HG03095 (cell line): ENCODE data around the gene ILKAP.
"Not testable (repeated sequence)": the region's sequence is repeated elsewhere in the genome, so short reads cannot be mapped to it uniquely, and the experiment has no call there.

Experiments used
- ATAC-seq: cut with Tn5 transposase; IDR thresholded peaks from one replicate; pipeline ENCODE4 v1.9.1; 2021; ENCODE audit warnings: moderate library complexity; ENCODE audit not compliant: unreplicated experiment

ILKAP gene

DNA sequence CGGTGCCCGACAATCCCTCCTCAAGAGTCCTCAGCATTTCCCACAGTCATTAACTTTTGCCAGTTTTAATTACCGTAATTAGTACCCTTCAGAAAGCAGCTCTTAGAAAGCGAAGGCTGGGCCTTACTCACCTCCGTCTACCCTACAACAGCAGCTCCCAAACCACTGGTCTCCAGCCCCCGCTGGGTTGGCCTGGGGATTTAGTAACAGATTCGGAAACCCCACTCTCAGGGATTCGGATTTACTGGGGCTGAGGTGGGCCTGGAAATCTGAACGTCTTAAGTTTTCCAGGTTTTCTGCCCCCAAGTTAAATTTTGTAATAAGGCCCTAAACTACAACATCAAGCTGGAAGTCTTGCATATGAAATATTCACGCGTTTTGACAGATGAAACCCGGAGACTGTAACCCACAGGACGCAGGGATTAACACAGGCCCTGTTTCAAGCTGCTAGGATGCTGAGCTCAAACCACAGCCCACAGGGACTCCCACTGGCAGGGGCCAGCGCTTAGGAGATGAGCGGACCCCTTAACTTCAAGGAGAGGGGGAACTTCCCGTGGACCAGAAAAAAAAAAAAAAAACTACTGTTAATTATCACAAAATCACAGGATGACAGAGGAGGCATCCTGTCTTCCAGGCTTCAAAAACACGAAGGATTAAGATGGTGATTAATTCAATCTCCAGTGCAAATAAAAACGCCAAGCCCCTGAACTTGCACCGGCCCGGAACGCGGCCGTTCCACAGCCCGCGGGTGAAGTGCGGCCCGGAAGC is 985 bp downstream of the ILKAP start:
- no peak for ATAC-seq

DNA sequence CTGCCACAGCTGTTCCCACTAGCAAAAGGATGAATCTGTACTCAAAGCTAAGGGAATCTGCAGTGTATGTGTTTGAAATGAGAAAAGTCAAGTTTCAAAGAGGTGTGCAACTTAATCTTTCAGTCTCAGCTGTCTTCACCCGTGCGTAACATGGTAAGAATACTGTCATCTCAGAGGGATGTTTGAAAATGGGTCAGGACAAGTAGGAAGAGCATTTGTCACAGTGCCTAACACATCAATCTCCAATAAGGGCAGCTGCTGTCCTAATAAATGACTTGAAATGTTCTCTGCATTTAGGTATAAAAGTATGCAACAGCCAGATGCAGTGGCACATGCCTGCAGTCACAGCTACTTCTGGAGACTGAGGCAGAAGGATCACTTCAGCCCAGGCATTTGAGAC is 13.1 kb downstream of the ILKAP start:
- ATAC-seq: no peak

DNA sequence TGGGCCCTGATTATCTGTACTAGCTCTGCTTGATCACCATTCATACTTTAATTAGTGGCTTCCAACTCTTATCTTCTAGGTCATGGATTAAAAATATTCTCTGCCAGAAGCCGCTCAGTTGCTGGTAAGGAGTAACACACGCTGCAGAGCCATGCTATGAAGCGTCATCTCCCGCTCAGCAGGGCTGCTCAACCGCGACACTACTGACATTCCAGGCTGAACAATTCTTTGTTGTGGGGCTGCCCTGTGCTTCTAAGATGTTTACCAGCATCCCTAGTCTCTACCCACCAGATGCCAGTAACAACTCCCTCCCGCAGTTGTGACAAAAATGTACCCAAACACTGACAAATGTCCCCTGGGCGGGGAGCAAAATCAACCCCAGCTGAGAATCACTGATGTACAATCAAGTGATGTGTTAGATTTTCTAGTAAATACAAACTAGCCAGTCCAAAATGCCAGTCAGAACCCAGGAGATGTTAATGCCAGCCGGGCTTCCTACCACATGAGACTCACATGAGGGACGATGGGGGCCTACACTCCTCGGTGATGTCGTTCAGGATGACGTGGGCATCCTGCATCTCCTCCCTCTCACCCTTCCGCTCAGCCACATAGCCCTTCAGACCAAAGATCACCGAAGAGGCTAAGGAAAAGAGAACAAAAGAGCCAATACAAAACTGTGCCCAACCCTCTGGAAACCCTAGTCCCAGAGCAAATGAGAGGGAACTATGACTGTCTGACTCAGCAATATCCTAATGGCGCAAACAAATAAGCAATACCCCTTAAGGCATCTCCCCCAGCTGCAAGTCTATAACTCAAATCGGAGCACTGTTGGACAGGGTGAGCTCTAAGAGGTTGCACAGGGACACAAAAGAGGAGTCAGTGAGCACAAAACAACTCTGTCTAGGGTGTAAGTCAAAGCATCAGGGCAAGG is 15.6 kb downstream of the ILKAP start:
- ATAC-seq: no peak

DNA sequence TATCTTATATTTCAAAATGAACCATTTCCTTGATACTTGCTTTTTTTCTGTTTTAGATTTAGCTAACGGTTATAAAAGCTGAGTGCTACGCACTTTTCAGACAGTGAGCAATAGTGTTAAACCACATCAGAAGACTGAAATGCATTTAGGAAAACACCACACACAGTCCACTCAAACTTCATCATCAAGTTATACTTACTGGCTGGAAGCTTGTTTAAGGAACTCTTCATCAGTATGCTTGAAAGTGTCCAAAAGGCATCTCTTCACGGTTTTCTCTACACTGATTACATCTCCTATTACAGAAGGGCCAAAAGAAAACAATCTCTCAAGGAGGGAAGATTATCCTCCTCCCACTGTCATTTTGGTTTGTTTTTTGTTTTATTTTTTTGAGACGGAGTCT is 19.7 kb downstream of the ILKAP start:
- ATAC-seq: no peak

DNA sequence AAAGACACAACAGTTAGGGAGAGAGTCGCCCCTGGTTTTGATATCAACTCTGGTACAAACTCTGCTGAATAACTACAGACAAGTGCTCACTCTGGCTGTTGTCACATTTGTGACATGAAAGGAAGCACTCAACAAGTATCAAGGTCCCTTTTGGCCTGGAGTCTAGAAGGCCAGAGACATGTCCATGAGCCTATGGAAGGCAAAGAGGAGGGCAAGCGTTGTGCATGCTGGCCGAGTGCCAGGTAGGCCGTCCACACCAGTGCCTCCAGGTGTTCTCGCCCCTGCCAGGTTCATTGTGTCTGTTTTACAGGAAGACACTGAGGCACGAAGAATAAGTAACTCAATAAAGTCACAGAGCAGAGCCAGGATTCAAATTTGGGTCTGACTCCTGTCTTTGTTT is 21.1 kb downstream of the ILKAP start:
- no peak for ATAC-seq

DNA sequence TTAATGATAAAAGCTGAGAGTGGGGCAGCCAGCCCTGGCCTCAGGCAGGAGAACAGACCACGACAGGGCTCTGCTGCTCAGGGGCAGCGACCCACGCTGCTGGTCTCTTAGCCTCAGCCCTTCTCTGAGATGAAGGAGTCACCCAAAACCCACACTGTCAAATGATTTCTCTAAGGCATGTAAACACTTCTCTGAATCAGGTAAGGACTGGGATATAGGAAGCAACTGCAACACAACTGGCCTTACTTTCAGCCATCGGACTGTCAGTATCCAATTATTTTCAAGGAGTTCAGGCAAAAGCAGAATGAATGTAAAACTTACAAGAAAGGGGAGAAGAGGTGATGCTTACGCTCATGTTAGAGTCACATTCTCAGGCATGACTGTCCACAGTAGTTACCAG is 22.9 kb downstream of the ILKAP start:
- ATAC-seq: no peak

DNA sequence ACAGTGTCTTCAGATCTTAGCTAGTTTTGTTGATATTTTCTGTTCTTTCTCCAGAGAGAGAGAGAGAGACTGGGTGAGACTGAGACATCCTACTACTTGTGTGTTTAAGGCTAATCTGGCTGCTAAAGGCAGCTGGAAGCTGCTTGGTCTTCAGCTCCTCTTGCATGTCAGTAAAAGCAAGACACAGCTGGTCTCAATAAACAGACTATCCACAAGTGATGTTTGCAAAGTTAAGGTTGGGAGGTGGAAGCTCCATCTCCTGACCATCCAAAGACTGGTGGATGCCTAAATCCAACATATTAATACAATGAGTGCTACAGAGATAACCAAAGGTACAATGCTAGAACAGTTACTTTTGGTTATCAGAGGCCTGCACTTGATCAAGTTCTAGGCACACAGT is 26.9 kb downstream of the ILKAP start:
- ATAC-seq: no peak

DNA sequence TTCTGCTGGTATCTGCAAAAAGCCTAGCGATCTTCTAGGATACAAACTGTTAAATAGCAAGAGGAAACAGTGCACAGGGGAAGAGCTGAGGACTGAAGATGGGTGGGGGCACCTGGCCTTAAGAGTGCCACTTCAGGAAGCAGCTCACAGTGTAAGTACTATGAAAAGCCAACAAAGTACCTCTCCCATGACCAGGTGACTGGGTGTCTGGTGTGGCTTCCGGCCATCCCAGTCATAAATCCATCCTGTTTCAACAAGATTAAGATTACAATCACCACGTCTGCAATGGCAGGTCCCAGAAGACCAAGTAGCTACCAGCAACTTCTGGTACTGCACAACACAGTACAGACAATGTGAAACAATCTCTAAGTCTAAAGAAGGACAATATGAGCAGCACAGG is 28.8 kb downstream of the ILKAP start:
- no peak for ATAC-seq

DNA sequence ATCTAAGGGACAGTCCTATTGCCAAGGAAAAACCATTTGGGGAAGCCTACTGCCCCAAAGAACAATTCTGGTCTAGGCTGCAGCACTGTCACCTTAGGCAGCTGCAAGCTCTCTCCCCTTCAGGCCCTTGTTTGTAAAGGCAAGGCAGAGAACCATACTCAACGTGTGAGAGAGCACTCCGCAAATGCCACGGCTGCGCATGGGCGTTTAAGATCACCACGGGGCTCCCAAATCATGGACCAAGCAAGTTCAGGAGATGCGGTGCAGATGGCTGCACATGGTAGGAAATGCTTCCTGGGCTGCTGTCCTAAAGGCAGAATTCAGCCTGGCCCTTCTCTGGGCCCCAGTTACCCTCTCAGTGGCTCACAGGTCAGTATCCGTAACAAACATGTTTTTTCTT is 29.2 kb downstream of the ILKAP start:
- ATAC-seq: no peak

DNA sequence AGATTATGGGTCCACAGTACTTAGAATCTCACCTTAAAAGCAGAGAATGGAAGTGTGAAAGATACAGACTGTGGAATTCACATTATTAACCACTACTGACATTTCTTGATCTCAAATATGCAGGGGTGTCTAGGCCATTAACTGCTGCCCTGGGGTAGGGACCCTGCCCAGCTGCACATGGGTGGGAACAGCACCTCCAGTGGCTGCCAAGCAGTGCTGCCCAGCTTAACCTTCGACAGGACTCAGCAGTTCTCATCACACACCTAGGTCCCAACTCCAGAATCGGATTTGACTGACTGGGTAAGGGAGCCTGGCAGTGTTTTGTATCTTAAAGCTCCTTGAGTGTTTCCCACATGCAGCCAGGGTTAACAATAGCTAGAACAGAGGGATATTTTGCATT is 29.8 kb downstream of the ILKAP start:
- ATAC-seq: no peak

DNA sequence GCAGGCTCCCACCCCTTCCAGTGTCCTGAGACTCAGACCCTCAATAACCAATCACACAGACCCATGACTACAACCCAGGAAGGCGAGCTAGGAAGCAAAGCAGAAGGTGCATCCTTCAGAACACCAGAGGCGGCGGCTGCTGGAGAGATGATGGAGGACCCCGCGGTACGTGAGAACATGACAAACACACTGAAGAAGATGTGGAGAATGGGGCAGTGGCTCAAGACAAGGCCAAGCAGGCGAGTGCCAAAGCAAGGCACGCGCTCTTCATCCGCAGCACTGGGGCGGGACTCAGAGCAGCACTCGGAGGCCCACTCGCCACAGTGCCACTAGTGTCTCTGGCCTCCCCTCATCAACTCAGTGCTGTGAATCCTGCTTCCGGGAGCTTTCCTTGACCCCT is 31.1 kb downstream of the ILKAP start:
- no peak for ATAC-seq

DNA sequence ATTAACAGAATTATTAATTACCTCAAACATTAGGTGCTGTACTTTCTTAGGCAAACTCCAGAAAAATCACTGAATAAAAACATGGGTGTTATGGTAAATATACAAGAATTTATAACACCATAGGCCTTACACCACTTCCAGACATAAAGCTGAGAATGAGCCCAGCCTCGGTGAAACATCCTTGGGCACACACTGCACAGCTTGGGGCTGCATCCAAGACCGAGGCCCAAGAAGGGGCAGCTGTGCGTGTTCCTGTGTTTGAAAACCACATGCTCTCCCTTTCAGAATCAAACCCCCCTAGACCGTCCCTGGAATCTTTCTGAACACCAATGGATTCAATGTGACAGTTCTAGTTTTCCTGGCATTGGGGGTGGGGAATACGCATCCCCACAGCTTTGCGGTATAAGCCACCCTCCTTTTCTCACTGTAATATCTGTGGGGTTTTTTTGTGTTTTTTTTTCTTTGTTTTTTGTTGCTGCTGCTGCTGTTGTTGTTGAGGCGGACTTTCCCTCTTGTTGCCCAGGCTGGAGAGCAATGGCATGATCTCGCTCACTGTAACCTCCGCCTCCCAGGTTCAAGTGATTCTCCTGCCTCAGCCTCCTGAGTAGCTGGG is 31.8 kb downstream of the ILKAP start:
- ATAC-seq: no peak

DNA sequence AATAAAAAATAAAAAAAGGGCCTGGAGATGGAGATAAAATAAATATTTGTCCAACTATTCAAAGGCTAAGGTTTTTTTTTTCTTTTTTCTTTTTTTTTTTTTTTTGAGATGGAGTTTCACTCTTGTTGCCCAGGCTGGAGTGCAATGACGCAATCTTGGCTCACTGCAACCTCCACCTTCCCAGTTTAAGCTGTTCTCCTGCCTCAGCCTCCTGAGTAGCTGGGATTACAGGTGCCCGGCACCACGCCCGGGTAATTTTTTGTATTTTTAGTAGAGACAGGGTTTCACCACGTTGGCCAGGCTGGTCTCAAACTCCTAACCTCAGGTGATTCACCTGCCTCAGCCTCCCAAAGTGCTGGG is 32.4 kb downstream of the ILKAP start:
- not testable (repeated sequence) for ATAC-seq

DNA sequence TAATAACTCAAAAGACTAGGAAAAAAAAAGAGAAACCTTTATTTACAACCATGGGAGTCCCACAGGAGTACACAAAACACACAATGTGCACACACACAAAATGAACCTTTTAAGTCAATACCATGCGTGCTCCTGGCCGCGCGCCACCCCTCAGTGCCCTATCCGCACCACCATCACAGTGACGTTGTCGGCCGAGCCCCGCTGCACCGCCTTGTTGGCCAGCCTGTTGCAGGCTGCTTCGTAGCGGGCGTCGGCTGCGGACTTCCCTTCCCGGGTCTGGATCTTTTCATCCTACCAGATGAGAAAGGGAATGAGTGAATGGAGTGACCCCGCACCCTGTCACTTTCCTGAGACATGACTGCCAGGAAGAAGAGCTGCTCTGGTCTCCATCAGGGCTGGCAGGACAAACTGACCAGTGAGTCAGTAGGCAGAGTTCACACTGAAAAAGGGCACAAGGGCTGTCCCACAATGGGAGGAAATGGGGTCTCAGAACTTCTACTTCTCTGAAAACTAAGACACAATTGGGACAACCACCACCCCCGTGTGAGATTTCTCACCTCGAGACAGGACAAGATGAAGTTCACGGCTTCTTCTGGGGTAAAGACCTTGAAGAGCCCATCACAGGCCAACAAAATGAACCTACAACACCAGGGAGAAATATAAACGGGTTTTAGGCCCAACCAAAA is 33.0 kb downstream of the ILKAP start:
- no peak for ATAC-seq

DNA sequence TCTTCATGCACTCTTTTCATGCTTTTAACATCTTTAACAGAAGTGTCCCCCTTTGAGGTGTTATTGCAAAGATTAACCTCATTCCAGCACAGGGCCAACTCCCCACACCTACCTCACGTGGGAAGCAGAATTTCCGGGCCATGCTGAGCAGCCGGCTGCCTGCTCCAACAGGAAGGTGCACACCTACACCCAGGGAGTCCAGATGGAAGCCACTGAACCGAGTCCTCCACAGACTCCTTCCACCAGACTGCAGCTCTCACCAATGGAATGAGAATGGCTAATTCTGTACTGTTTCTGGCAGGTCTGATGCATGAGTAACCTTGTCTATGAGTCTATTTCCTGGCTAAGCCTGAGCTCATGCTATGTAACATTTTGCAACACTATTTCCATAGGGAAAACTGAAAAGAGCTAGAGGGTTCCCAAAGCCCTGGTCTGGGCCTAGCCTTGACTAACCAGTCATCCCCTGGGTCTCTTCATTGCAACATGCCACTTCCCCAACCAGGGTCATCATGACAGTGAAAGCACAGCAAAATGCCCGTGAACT is 33.7 kb downstream of the ILKAP start:
- no peak for ATAC-seq

DNA sequence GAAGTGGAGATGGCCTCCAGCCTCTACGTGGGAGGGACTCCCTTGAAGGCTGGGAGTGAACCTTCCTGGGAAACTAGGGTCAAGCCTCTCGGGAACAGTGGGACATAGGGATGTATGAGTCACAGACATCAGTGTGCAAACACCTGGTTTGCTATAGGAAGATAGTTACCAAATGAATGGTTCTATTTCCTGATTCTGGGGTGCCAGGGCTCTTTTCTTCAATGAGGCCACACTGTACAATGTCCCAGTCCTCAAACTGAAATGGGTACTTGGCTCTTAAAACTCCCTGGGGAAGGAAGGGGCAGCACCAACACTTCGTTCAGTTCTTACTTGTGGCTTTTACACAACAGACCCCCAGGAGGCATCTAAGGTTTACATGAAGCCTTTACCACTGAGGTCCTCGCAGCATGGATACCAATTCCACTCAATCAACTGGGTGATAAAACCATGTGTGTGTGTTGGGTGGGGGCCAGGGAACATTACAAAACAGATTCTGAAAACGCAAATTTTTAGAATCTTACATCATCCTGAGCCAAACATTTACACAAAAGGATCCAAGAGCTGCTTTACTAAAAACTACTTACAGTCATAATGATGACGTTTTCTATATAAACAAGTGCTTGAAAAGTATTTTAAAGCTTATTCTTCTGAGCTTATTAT is 34.3 kb downstream of the ILKAP start:
- no peak for ATAC-seq

DNA sequence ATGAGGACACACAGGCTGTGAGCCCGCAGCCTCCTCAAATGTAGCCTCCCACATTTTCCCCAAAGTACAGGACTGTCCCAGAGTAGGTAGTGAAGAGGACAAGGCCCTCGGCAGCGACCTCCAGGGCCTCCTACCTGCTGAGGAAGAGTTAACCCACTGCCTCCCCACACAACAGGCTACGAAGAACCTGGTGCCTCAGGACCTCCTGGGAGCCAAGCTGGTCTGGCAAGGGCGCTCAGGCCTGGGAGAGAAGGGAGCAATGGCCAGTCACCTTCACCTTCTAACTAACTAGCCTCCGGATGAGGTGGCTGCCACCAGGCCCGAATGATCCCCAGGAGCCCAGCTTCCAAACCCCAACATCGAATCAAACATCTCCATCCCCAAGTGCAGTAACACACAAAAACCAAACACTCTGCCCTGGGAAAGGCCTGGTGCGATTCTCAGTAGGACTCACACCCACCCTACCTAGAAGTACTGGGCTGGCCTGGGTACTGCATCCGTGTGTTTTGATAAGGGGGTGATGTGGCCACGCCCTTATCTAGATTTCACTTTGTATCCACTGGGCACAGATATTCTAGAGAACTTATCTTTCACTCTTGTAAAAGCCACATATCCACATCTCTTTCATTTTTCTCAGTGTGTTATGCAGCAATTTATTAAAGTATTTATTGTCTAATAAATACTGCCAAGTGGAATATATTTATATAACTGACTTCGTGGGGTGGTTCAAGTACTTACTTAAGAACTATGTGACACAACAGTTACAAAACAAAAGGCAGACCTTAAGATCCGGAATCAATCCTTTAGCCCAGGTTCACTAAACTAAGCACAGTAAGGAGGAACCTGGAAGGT is 35.1 kb downstream of the ILKAP start:
- ATAC-seq: no peak

DNA sequence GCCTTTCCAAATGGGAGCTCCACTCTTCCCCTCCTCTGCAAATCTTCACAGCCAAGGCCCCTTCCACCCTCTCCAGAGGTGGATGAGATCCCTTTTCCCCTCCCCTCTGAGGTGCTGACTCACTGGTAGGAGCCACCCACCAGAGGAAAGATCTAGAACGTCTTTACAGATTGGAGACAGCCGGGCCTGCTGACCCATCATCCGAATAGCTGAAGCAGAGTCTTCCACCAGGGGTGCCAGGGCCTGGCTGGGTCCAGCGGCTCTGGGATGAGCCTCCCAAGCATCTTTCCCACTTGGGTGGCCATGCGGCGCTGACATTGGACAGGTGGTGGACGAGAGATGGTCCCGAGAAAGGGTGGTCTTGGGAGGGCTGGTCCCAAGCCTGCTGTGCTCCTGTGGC is 35.7 kb downstream of the ILKAP start:
- no peak for ATAC-seq

DNA sequence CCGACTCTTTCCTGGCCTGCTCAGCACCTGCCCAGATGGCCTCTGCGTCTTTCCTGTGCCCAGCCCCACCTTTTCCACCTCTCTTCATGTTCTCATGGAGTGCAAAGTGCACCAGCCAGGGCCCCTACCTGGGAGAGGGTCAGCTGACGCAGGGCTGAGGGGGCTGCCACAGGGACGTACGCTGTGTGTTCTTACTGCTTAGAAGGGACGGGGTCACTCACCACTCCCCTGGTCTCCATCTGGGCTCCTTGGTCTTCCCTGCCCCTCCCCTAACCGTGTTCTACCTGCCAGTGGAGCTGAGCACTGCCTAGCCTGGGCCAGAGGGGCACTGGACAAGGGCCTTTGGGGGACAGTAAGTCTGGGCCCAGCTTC is 36.2 kb downstream of the ILKAP start:
- ATAC-seq: no peak
